ENCODE measurements around the gene KLKB1. TPM values are rescaled to one million over a fixed set of nuclear protein-coding genes. Genes with fewer than 3 reads are reported as not detected.

KLKB1 gene
- total and polyA plus RNA-seq, 7 donors: 0.36 to 3.9 (median 0.66) TPM

DNA sequence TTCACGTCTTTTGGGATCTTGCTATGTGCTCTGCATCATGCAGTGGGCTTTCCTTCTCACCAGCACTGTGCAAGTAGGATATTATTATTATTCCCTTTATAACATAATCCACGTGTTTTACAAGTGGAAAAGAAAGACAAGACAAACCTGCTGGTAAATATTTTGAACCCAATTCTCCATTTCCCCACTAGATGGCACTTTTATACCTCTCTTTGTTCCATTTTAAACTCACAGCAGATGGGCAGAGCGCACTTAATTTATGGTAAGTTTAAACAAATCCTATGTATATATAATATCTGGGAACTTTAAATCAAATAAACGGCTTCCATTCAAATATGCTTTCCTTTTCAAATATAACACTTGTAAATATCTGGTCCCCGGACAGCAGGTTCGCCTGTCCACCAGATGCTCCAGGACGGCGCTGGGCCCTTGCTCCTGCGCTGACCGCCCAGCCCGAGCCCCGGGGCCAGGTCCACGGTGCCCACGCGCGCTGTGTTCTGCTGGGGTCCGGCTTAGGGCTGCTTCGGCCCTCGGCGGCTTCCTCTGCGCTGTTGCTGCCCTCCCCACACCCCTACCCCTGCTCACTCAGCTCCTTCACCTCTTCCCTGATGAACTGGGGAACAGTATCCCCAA, 69.8 kb downstream of the KLKB1 start:
- TF ChIP-seq, protein P1, sequence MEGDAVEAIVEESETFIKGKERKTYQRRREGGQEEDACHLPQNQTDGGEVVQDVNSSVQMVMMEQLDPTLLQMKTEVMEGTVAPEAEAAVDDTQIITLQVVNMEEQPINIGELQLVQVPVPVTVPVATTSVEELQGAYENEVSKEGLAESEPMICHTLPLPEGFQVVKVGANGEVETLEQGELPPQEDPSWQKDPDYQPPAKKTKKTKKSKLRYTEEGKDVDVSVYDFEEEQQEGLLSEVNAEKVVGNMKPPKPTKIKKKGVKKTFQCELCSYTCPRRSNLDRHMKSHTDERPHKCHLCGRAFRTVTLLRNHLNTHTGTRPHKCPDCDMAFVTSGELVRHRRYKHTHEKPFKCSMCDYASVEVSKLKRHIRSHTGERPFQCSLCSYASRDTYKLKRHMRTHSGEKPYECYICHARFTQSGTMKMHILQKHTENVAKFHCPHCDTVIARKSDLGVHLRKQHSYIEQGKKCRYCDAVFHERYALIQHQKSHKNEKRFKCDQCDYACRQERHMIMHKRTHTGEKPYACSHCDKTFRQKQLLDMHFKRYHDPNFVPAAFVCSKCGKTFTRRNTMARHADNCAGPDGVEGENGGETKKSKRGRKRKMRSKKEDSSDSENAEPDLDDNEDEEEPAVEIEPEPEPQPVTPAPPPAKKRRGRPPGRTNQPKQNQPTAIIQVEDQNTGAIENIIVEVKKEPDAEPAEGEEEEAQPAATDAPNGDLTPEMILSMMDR (IDR thresholded peaks at IDR 0.05): peak; percentile 25 to 62 (median 40)
- no peak for TF ChIP-seq POLR2AphosphoS5 (IDR thresholded peaks at IDR 0.05)
- TF ChIP-seq POLR2A (IDR thresholded peaks at IDR 0.05): no peak
- TF ChIP-seq EP300 (IDR thresholded peaks at IDR 0.05): no peak
- 49 to 53% methylated on average over 21 of the region's 21 CpGs for WGBS, 2 donors
- Histone ChIP-seq H3K27me3 (peaks cover 0 to 10% (median 8%) of the 10 kb centered on the region in 3 donors), H3K9me3 (no peaks in the 10 kb centered on the region), H3K36me3 (no peaks in the 10 kb centered on the region), H3K27ac (no peak overlapping the region), H3K4me1 (peaks cover 0 to 4% (median 0%) of the 10 kb centered on the region in 4 donors), H3K4me3 (no peak overlapping the region)
- DNase-seq: no peak
- intact Hi-C loops (cut with DNase I): loop anchor here (2.0 kb wide), 1 partner anchor 290 kb away; no protein-coding TSS in a partner anchor

DNA sequence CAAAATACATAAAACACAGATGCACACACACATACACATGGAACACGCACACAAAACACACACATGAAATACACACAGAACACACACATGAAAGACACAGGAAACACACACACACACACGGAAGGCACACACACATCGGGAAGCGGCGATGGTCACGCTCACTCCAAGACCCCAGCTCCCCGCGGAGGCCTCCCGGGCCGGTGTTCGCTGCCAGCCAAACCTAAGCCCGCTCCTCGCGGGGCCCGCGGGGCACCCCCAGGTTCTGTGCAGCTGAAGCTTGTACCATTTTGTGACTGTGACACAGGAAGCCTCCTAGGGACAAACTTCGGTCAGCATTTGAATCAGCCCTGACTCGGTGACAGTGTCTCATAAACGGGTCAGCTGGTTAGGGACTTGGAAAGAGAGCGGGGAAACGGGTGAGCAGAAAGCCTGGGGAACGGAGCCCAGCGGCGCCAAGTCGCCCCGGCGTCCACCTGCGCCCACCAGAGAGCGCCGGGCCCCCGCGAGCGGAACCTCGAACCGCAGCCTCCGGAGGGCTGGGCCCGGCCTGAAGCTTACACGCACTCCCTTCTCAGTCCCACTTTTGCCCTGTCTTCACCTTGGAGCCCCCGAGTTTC, 70.8 kb downstream of the KLKB1 start:
- Histone ChIP-seq H3K4me3 (no peak overlapping the region), H3K4me1 (peaks cover 0 to 4% (median 0%) of the 10 kb centered on the region in 4 donors), H3K27me3 (peaks cover 0 to 10% (median 8%) of the 10 kb centered on the region in 3 donors), H3K9me3 (no peaks in the 10 kb centered on the region), H3K36me3 (no peaks in the 10 kb centered on the region), H3K27ac (no peak overlapping the region)
- intact Hi-C loops (cut with DNase I): no loop called here
- DNase-seq: no peak
- TF ChIP-seq, protein P1 (IDR thresholded peaks at IDR 0.05): no peak
- TF ChIP-seq EP300 (IDR thresholded peaks at IDR 0.05) (no peak), POLR2A (IDR thresholded peaks at IDR 0.05) (no peak), POLR2AphosphoS5 (IDR thresholded peaks at IDR 0.05) (no peak)
- 52 to 88% methylated on average over 39 of the region's 39 CpGs for WGBS, 2 donors

DNA sequence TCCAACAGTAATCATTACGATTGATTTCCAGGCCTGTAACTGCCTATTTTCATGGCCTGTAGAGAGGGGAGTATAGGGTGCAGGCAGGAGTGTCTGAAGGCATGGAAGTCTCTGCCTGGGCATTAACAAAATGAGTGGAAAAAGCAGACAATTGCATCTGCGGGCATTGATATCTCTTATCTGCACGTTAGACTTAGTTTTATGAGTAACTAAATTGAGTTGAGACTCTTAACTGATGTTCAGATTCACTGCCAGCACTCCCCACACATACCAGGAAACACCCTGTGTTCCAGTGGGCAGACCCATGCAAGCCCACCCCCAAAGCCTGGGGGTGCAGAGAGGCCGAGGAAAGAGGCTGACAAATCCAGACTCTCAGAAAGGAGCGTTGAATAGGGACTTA, 72.0 kb downstream of the KLKB1 start:
- Histone ChIP-seq H3K27ac (no peak overlapping the region), H3K27me3 (peaks cover 0 to 8% (median 7%) of the 10 kb centered on the region in 3 donors), H3K4me1 (peaks cover 0 to 4% (median 0%) of the 10 kb centered on the region in 4 donors), H3K36me3 (no peaks in the 10 kb centered on the region), H3K4me3 (no peak overlapping the region), H3K9me3 (no peaks in the 10 kb centered on the region)
- 29 to 76% methylated on average over 5 of the region's 5 CpGs for WGBS, 2 donors
- intact Hi-C loops (cut with DNase I): no loop called here
- TF ChIP-seq POLR2A (IDR thresholded peaks at IDR 0.05) (no peak), POLR2AphosphoS5 (IDR thresholded peaks at IDR 0.05) (no peak), EP300 (IDR thresholded peaks at IDR 0.05) (no peak)
- TF ChIP-seq, protein P1 (IDR thresholded peaks at IDR 0.05): no peak
- no peak for DNase-seq

DNA sequence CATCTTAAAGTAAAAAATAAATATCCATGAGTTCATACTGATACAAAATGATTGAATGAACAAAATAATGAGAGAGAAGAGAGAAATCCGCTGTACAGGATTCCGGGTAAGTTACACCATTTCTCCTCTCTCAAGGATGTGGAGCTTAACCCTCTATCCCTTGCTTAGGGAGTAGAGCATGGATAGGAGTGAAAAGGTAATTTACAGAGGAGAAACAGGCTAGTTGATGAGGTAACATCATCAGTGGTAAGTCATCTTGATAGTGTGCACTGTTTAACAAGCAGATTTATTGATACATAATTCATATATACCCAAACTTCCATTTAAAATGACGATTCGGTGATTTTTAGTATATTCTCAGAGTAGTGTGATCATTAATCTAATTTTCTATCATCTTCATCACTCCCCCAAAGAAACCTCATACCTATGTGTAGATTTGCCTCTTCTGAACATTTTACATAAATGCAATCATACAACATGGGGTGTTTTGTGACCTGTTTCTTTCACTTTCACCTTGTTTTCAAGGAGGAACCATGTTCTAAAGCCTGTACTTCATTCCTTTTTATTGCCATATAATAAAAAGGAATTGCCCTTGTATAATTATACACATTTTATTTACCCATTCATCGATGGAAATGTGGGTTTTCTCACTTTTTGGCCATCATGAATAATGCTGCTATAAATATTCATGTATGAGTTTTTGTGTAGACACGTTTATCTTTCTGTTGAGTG, 73.5 kb downstream of the KLKB1 start:
- 40 to 62% methylated on average over 6 of the region's 6 CpGs for WGBS, 2 donors
- TF ChIP-seq POLR2A (IDR thresholded peaks at IDR 0.05): no peak
- H3K9me3 ChIP-seq: no peaks in the 10 kb centered on the region
- no peaks in the 10 kb centered on the region for H3K36me3 ChIP-seq
- H3K27me3 ChIP-seq: peaks cover 0 to 8% (median 7%) of the 10 kb centered on the region in 3 donors
- DNase-seq: no peak
- peaks cover 0 to 4% (median 0%) of the 10 kb centered on the region in 4 donors for H3K4me1 ChIP-seq
- intact Hi-C loops (cut with DNase I): no loop called here
- no peak overlapping the region for H3K27ac ChIP-seq
- H3K4me3 ChIP-seq: no peak overlapping the region

DNA sequence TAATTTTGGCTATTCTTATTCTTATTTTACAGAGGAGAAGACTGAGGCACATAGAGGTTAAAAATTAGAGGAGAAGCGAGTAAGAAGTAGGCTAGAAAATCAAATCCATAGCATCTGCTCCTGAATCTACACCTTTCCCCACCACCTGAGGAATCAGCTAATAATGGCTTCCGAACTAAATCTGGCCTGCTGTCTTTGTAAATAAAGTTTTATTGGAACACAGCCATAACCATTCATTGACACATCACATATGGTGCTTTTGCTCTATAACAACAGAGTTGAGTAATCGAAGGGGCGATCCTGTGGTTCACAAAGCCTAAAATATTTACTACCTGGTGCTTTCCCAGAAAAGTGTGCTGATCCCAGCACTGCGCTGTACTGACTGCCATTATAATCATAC, 76.9 kb downstream of the KLKB1 start:
- H3K9me3 ChIP-seq: no peaks in the 10 kb centered on the region
- TF ChIP-seq POLR2AphosphoS5 (IDR thresholded peaks at IDR 0.05) (no peak), EP300 (IDR thresholded peaks at IDR 0.05) (no peak), POLR2A (IDR thresholded peaks at IDR 0.05) (no peak)
- TF ChIP-seq, protein P1 (IDR thresholded peaks at IDR 0.05): no peak
- peaks cover 0 to 20% (median 11%) of the 10 kb centered on the region in 4 donors for H3K4me1 ChIP-seq
- intact Hi-C loops (cut with DNase I): no loop called here
- WGBS, 2 donors: 86 to 89% methylated on average over 5 of the region's 5 CpGs
- H3K4me3 ChIP-seq: no peak overlapping the region
- no peak overlapping the region for H3K27ac ChIP-seq
- no peak for DNase-seq
- H3K27me3 ChIP-seq: no peaks in the 10 kb centered on the region
- no peaks in the 10 kb centered on the region for H3K36me3 ChIP-seq
